Measurements from ENCODE around the gene FSHR.

GRCh38 chr2:49068613-49069012 is 85.7 kb downstream of the FSHR start:
- TF ChIP-seq FOS (IDR thresholded peaks at IDR 0.05; ENCODE audit: low read depth, low read length) (no peak), CTCF (conservative IDR thresholded peaks at IDR 0.05; ENCODE audit: low read depth, low read length) (no peak), POLR2A (IDR thresholded peaks at IDR 0.05; ENCODE audit: low read depth, low read length) (no peak), RFX5 (IDR thresholded peaks at IDR 0.05; ENCODE audit: low read depth, low read length) (no peak), MAFK (IDR thresholded peaks at IDR 0.05; ENCODE audit: low read depth, low read length) (no peak), SMC3 (IDR thresholded peaks at IDR 0.05; ENCODE audit: low read depth, low read length) (no peak), ELK1 (IDR thresholded peaks at IDR 0.05; ENCODE audit: borderline replicate concordance, low read depth, low read length) (no peak), NFE2L2 (IDR thresholded peaks at IDR 0.05; ENCODE audit: low read depth, low read length) (no peak), MAZ (IDR thresholded peaks at IDR 0.05; ENCODE audit: borderline replicate concordance, low read depth, low read length) (no peak)

All from IMR-90 (cell line).